HEK293T (cell line): ENCODE results near the gene TRIM17.

Experiments
- L3MBTL2 ChIP-seq: fragments of 450-650 bp; conservative IDR thresholded peaks from 2 replicates; pipeline ENCODE4 v1.6.1; 2016; ENCODE audit warnings: mild to moderate bottlenecking
- ZNF384 ChIP-seq: fragments of 450-650 bp; IDR thresholded peaks from 2 replicates; pipeline ENCODE4 v1.6.1; 2016

DNA sequence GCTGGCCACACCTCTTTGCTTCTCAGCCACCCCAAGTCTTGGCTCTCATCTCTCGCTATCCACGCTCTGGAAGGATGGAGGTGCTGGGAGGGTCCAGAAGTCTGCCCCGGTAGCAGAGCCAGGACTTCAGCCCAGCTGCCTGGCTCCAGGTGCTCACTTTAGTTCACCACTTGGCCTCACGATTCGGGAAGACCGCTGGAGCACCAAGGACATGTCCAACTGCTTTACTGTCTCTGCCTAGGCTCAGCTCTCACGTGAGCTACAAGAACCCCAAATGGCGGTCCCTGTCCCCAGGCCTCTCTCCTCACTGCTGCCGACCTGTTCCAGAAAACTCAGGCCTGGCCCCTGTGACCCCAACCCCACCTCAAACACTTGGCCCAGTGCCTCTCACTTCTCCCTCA, 13.4 kb downstream of the TRIM17 start:
- no peak for TF ChIP-seq L3MBTL2
- no peak for TF ChIP-seq ZNF384
